IPS-NIHi11 (cell line): ENCODE data around the gene TGFBR3.
"Not testable (repeated sequence)": the region's sequence is repeated elsewhere in the genome, so short reads cannot be mapped to it uniquely, and the experiment has no call there.

Experiments
- DNase-seq: peaks from one replicate; pipeline ENCODE4 v3.0.0; 2012; ENCODE audit warnings: mixed read lengths, low spot score

TGFBR3 gene

DNA sequence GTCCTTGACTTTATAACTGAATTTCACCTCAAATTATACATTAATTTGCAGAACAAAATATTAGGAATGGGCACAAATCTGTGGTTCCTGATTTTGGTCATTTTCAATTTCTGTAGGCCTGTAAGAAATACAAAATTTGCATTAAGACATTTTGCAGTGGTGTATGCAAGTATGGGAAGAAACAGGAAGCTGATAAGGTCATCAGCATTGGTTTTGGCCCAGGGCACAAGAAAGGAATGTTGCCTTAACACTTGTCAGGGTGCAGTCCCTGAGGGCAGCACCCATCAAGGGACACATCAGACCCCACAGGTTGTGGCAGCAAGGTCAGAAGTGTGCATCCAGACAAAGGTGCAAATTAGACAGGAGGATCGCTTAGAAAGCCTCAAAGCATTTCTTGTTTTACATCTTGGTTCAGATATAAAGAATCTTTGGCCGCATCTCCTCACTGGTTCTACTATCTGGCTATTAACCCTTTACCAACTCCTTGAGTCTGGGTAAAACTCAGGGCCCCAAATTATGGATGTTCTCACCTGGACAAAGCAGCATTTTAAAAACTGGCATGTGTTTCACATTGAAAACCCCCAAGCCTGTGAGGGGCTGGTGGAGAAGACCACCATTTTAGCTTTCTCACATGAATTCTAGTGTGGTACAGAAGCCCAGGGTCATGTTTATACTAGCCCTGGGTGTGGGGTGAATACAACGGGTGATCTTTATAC, 202.9 kb downstream of the TGFBR3 start:
- DNase-seq = no peak

- no peak for DNase-seq
These were observed 205.3 kb downstream of the TGFBR3 start for GRCh38 chr1:91680556-91681155.

- DNase-seq = no peak
These were observed 206.5 kb downstream of the TGFBR3 start for GRCh38 chr1:91679446-91679845.

GRCh38 chr1:91676030-91676429, 209.9 kb downstream of the TGFBR3 start:
- no peak for DNase-seq

DNA sequence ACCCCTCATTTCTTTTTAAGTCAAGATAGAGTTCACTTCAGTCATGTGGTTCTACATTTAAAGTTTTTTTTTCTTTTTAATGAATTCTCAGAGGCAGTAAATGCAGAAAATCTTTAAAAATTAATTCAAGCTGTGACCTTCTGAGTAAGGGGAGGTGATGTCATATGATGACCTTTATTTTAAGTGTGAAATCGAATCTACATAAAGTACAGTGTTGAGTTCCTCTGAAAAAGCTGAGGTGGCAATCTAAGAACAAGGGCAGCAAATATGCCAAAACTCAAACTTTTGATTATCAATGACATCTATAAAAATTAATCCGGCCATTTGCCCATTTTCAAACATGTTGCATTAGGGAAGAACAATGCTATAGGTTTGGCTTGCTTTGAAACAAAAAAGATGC, 211.8 kb downstream of the TGFBR3 start:
- no peak for DNase-seq

GRCh38 chr1:91673613-91674012, 212.3 kb downstream of the TGFBR3 start:
- no peak for DNase-seq

DNA sequence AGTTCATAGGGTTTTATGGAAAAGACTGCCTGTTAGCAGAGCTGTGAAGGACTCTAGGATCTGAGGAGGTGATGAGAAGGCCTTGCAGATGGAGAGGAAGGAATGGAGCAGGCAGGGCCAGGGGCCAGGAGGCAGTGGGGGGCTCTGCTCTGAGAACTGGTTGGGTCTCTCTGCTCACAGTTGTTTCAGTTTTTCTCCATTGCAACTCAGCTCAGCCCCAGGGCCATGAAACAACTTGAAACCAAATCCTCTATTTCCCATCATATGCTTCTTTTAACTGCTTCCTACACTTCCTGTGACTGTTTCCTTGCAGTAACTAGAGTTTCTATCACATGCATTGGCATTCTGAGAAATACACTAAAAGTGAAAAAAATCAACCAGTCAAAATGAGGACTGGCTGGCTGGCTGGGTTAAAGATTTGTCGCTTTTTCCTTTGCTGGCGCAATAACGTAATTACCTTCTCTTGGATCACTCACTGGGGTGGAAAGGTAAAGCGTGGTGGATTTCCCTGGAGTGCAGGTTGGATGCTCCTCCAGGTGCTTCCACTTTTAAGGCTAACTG, 213.3 kb downstream of the TGFBR3 start:
- DNase-seq = no peak

DNA sequence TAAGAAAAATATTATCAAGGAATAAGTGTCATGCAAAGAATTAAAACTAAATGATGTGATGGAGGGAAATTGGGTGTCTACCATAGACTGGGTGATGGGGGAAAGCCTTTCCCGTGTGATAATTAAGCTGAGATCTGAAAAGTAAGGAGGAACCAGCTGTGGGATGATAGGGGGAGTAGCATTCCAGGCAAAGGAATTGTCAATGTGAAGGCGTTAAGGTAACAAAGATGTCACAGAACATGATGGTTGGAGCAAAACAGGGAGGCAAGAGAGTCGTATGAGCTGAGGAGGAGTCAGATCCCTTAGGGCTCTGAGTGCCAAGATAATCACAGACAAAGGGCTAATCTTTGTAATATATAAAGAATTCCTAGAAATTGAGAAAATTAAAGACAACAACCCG, 215.2 kb downstream of the TGFBR3 start:
- no peak for DNase-seq

GRCh38 chr1:91669584-91670350, 216.2 kb downstream of the TGFBR3 start:
- DNase-seq = no peak

DNA sequence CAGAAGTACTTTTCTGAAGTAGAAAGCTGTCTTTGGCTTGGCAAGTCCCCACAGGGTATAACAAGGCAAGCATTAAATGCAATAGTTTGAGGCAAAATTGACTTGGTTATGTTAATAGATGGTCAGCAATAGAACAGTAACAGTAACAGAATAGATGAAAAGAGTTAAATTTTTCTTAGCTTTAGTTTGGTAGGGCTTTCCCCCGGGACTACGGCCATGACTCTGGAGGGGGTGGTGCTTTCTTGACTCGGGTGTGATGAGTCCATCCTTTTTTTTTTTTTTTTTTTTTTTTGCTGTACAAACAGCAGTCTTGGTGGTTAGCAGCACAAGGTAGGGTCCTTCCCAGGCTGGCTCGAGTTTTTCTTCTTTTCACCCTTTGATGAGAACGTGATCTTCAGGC, 219.3 kb downstream of the TGFBR3 start:
- not testable (repeated sequence) for DNase-seq

DNA sequence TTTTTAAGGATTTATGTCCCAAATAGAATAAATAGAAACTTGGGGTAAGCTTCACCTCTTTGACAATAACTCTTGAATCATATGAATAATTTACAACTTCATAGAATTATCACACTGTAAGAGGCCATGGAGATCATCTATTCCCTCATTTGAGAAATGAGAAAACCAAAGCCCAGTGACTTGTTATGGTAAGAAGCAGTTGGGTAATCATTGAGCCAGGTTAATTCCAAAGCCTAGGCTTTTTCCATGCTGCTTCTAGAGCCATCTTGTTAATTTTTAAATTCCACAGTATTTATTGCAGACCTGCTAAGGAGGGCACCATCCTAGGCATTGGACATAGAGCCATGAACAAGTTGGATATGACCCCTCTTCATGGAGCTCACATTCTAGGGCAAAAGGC, 224.8 kb downstream of the TGFBR3 start:
- no peak for DNase-seq

- DNase-seq = no peak
These were observed 225.2 kb downstream of the TGFBR3 start for GRCh38 chr1:91660708-91661107.

DNA sequence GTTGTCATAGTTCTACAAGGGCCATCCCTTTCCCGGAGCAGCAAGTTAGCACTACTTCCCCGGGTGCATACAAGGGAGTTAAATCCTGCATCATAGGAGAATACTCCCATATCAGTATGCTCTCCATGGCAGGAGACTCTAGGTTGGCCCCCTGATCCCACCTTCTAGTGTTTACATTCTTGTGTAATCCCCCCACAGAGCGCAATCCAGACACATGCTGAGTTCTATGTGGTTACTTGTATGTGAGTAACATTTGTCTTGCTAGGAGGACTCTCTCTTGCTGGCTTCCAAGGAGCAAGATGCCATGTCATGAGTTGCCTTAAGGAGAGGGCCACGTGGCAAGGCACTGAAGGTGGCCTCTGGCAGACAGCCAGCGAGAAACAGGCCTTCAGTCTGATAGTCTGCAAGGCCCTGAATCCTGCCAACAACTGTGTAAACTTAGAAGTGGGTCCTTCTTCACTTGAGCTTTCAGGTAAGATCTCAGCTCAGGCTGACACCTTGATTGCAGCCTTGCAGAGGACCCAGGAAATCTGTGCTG, 230.0 kb downstream of the TGFBR3 start:
- DNase-seq = no peak

- no peak for DNase-seq
These were observed 232.8 kb downstream of the TGFBR3 start for GRCh38 chr1:91653183-91653582.

GRCh38 chr1:91651661-91652071, 234.3 kb downstream of the TGFBR3 start:
- DNase-seq = peak; percentile 39

DNA sequence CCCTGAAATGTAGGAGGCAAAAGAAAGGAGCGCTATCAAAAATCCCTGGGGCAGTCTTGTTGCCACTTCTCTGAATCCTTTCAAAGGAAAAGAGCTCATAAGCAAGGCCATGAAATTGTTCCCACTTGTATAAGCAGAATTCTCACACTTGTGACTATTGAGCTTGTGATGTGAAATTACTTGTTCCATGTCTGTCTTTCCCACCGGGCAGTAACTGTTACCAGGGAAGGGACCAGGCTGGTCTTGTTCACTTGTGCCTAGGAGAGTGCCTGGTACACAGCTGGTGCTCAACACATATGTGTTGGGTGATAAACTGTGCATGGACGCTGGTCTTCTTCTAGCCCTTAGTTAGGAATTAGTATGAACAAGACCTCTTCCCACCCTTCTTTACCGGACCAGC, 234.7 kb downstream of the TGFBR3 start:
- DNase-seq = no peak

DNA sequence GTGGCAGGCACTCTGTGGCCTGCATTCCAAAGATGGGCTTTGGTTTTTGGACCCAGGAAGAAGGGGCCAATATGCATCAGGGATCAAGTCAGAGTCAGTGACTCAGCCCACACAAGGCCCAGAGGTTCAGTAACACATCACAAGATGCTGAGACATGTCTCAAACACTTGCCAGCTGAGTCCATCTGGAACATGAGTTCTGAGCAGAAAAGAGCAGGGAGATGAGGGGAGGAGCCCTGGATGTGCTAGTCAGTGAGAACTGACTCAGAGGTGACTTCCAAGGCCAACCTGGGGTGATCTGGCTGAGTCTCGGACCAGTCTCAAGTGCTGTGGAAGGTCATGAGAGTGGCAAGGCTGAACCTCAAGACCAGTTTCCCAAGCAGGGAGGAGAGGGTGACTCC, 235.2 kb downstream of the TGFBR3 start:
- DNase-seq = no peak

GRCh38 chr1:91647061-91647460, 238.9 kb downstream of the TGFBR3 start:
- no peak for DNase-seq

GRCh38 chr1:91645031-91645430, 240.9 kb downstream of the TGFBR3 start:
- DNase-seq = peak; percentile 71

- no peak for DNase-seq
These were observed 242.5 kb downstream of the TGFBR3 start for GRCh38 chr1:91643431-91643830.

GRCh38 chr1:91640877-91641526, 244.9 kb downstream of the TGFBR3 start:
- DNase-seq = no peak

- no peak for DNase-seq
These were observed 248.4 kb downstream of the TGFBR3 start for GRCh38 chr1:91637539-91637994.
